Activated CD8-positive, alpha-beta T cell treated with anti-CD3 and anti-CD28 coated beads, Interleukin-2, amount 10 ng/mL, durations not matched to agents 7 days and 5 days (primary cell): ENCODE results near the gene PSMC4. TPM values are rescaled to one million over a fixed set of nuclear protein-coding genes. Genes with fewer than 3 reads are reported as not detected.
"Not testable (repeated sequence)": the region's sequence is repeated elsewhere in the genome, so short reads cannot be mapped to it uniquely, and the experiment has no call there.

ENCODE experiments used
- ATAC-seq: fragments of 150-1000 bp; cut with Tn5 transposase; one replicate; pipeline ENCODE4 v1.10.0; 2021; ENCODE audit warnings: moderate library complexity
- CTCF ChIA-PET: fragments of 350-600 bp; sonication (Branson Sonifier 250); formaldehyde crosslinking; loops from one replicate; lab custom pipeline; 2021; ENCODE audit warnings: antibody characterized with exemption; lab: Charles Lee
- POLR2A ChIA-PET: fragments of 350-600 bp; sonication (Branson Sonifier 250); formaldehyde crosslinking; loops from one replicate; lab custom pipeline; 2021; ENCODE audit warnings: antibody characterized with exemption; lab: Charles Lee
- DNase-seq: peaks from one replicate; pipeline ENCODE4 v3.0.0-alpha.2; 2020
- H3K27ac Mint-ChIP-seq: one replicate; pipeline ENCODE4 v1.8.0; 2021; ENCODE audit warnings: mild to moderate bottlenecking, mixed read lengths
- H3K27me3 Mint-ChIP-seq: one replicate; pipeline ENCODE4 v1.8.0; 2021; ENCODE audit warnings: low read depth, mixed read lengths
- H3K36me3 Mint-ChIP-seq: one replicate; pipeline ENCODE4 v1.8.0; 2021; ENCODE audit warnings: low read depth, mixed read lengths
- H3K4me1 Mint-ChIP-seq: one replicate; pipeline ENCODE4 v1.8.0; 2021; ENCODE audit warnings: low read depth, mixed read lengths
- H3K4me3 Mint-ChIP-seq: one replicate; pipeline ENCODE4 v1.8.0; 2021; ENCODE audit warnings: mild to moderate bottlenecking, mixed read lengths
- H3K9me3 Mint-ChIP-seq: one replicate; pipeline ENCODE4 v1.8.0; 2022; ENCODE audit warnings: mixed read lengths; ENCODE audit not compliant: insufficient read depth
- total RNA-seq, 2 experiments: library from RNA; stranded (reverse); gene quantifications; one replicate each; pipeline ENCODE4 v1.2.3, GENCODE V29; 2021

The PSMC4 gene
- total RNA-seq, 2 experiments from 2014 or later, result 120 to 121 TPM

GRCh38 chr19:39943586-39943985 lies 27.4 kb upstream of the PSMC4 start:
- H3K27me3 Mint-ChIP-seq, result no peaks in the 10 kb centered on the region
- H3K4me3 Mint-ChIP-seq, result no peak overlapping the region
- peaks cover 36% of the 10 kb centered on the region for H3K36me3 Mint-ChIP-seq
- H3K9me3 Mint-ChIP-seq, result peaks cover 22% of the 10 kb centered on the region
- ATAC-seq (no peak), DNase-seq (no peak)
- H3K4me1 Mint-ChIP-seq, result peaks cover 62% of the 10 kb centered on the region
- POLR2A ChIA-PET, result interaction anchor here (2.3 kb wide), 1 partner anchor 27 kb away, joined by 16 read pairs; the partner anchor contains the start of gene PSMC4
- peak overlapping the region; percentile 70 for H3K27ac Mint-ChIP-seq
- CTCF ChIA-PET, result interaction anchor here (1.5 to 9.2 kb wide), 2 partner anchors 12 to 26 kb away, joined by 3 to 133 read pairs; partner anchors contain the start of gene PSMC4

- Mint-ChIP-seq H3K36me3 (peaks cover 22% of the 10 kb centered on the region), H3K27ac (no peak overlapping the region), H3K4me1 (peaks cover 51% of the 10 kb centered on the region), H3K4me3 (no peak overlapping the region), H3K9me3 (peaks cover 17% of the 10 kb centered on the region), H3K27me3 (no peaks in the 10 kb centered on the region)
- DNase-seq (no peak), ATAC-seq (no peak)
- ChIA-PET CTCF (interaction anchor here (0.7 to 9.2 kb wide), 2 partner anchors 23 to 893 kb away, joined by 3 to 133 read pairs; partner anchors contain the start of gene PSMC4), POLR2A (interaction anchor here (0.7 kb wide), 1 partner anchor 542 kb away, joined by 3 read pairs; no protein-coding TSS in a partner anchor)
These were observed 24.4 kb upstream of the PSMC4 start for GRCh38 chr19:39946532-39946931.

GRCh38 chr19:39949026-39949747 lies 21.8 kb upstream of the PSMC4 start:
- ATAC-seq (no peak), DNase-seq (peak; percentile 10)
- Mint-ChIP-seq H3K36me3 (peaks cover 21% of the 10 kb centered on the region), H3K4me1 (peaks cover 55% of the 10 kb centered on the region), H3K4me3 (no peak overlapping the region), H3K27ac (no peak overlapping the region), H3K9me3 (peaks cover 21% of the 10 kb centered on the region), H3K27me3 (no peaks in the 10 kb centered on the region)
- ChIA-PET POLR2A (no interaction called here), CTCF (no interaction called here)

GRCh38 chr19:39951065-39951650 lies 19.8 kb upstream of the PSMC4 start:
- CTCF ChIA-PET, result interaction anchor here (1.4 to 1.9 kb wide), 2 partner anchors 11 to 19 kb away, joined by 4 to 12 read pairs; partner anchors contain the start of gene PSMC4
- ATAC-seq (no peak), DNase-seq (peak; percentile 12)
- POLR2A ChIA-PET, result interaction anchor here (0.8 to 2.0 kb wide), 5 partner anchors 9 to 139 kb away, joined by 3 to 12 read pairs (median 4); partner anchors contain the start of genes PSMC4 and ZNF780A
- Mint-ChIP-seq H3K27ac (peak overlapping the region; percentile 95), H3K27me3 (no peaks in the 10 kb centered on the region), H3K4me3 (no peak overlapping the region), H3K9me3 (peaks cover 21% of the 10 kb centered on the region), H3K4me1 (peaks cover 58% of the 10 kb centered on the region), H3K36me3 (peaks cover 19% of the 10 kb centered on the region)

- H3K4me3 Mint-ChIP-seq, result no peak overlapping the region
- H3K27me3 Mint-ChIP-seq, result no peaks in the 10 kb centered on the region
- peak overlapping the region; percentile 95 for H3K27ac Mint-ChIP-seq
- H3K4me1 Mint-ChIP-seq, result peaks cover 56% of the 10 kb centered on the region
- POLR2A ChIA-PET, result interaction anchor here (0.8 to 2.0 kb wide), 5 partner anchors 10 to 139 kb away, joined by 3 to 12 read pairs (median 4); partner anchors contain the start of genes PSMC4 and ZNF780A
- peaks cover 19% of the 10 kb centered on the region for H3K36me3 Mint-ChIP-seq
- CTCF ChIA-PET, result interaction anchor here (1.4 kb wide), 1 partner anchor 19 kb away, joined by 12 read pairs; the partner anchor contains the start of gene PSMC4
- ATAC-seq (no peak), DNase-seq (no peak)
- H3K9me3 Mint-ChIP-seq, result peaks cover 21% of the 10 kb centered on the region
These were observed 19.3 kb upstream of the PSMC4 start for GRCh38 chr19:39951686-39952085.

- Mint-ChIP-seq H3K27me3 (no peaks in the 10 kb centered on the region), H3K27ac (peak overlapping the region; percentile 95), H3K4me1 (peaks cover 63% of the 10 kb centered on the region), H3K9me3 (peaks cover 15% of the 10 kb centered on the region), H3K36me3 (peaks cover 16% of the 10 kb centered on the region), H3K4me3 (peak overlapping the region; percentile 53)
- ChIA-PET CTCF (interaction anchor here (0.7 to 7.0 kb wide), 6 partner anchors 9 to 43 kb away, joined by 3 to 77 read pairs (median 6); partner anchors contain the start of genes PSMC4 and ZNF546), POLR2A (interaction anchor here (1.1 to 1.9 kb wide), 5 partner anchors 12 to 43 kb away, joined by 3 to 21 read pairs (median 7); partner anchors contain the start of genes PSMC4 and ZNF546)
- DNase-seq, result no peak
- ATAC-seq, result peak; percentile 35
These were observed 17.1 kb upstream of the PSMC4 start for GRCh38 chr19:39953915-39954314.

- H3K4me3 Mint-ChIP-seq, H3K27me3 Mint-ChIP-seq, H3K9me3 Mint-ChIP-seq, POLR2A ChIA-PET, H3K27ac Mint-ChIP-seq, DNase-seq, H3K36me3 Mint-ChIP-seq, ATAC-seq: not testable (repeated sequence)
- H3K4me1 Mint-ChIP-seq, result peaks cover 52% of the 10 kb centered on the region
- CTCF ChIA-PET, result interaction anchor here (7.0 kb wide), 1 partner anchor 12 kb away, joined by 77 read pairs; the partner anchor contains the start of gene PSMC4
These were observed 13.1 kb upstream of the PSMC4 start for GRCh38 chr19:39957886-39958285.

- peak; percentile 63 for ATAC-seq
- DNase-seq, result peak; percentile 39
- H3K36me3 Mint-ChIP-seq, H3K9me3 Mint-ChIP-seq, H3K27me3 Mint-ChIP-seq: not testable (repeated sequence)
- ChIA-PET CTCF (interaction anchor here (1.1 to 7.0 kb wide), 2 partner anchors 11 to 17 kb away, joined by 3 to 77 read pairs; partner anchors contain the start of gene PSMC4), POLR2A (interaction anchor here (0.7 to 1.0 kb wide), 2 partner anchors 11 to 19 kb away, joined by 3 read pairs; no protein-coding TSS in a partner anchor)
- H3K4me1 Mint-ChIP-seq, result peaks cover 42% of the 10 kb centered on the region
- peak overlapping the region; percentile 39 for H3K4me3 Mint-ChIP-seq
- H3K27ac Mint-ChIP-seq, result peak overlapping the region; percentile 63
These were observed 12.0 kb upstream of the PSMC4 start for GRCh38 chr19:39958942-39959341.

- ChIA-PET CTCF (interaction anchor here (1.1 to 7.0 kb wide), 2 partner anchors 10 to 17 kb away, joined by 3 to 77 read pairs; partner anchors contain the start of gene PSMC4), POLR2A (interaction anchor here (1.0 kb wide), 1 partner anchor 20 kb away, joined by 3 read pairs; no protein-coding TSS in a partner anchor)
- H3K9me3 Mint-ChIP-seq, H3K27me3 Mint-ChIP-seq, DNase-seq, H3K36me3 Mint-ChIP-seq, ATAC-seq: not testable (repeated sequence)
- H3K4me3 Mint-ChIP-seq, result peak overlapping the region; percentile 39
- peak overlapping the region; percentile 63 for H3K27ac Mint-ChIP-seq
- peaks cover 40% of the 10 kb centered on the region for H3K4me1 Mint-ChIP-seq
These were observed 11.6 kb upstream of the PSMC4 start for GRCh38 chr19:39959407-39959806.

- H3K9me3 Mint-ChIP-seq, result no peaks in the 10 kb centered on the region
- POLR2A ChIA-PET, result no interaction called here
- no peak overlapping the region for H3K27ac Mint-ChIP-seq
- no peaks in the 10 kb centered on the region for H3K27me3 Mint-ChIP-seq
- CTCF ChIA-PET, result no interaction called here
- peaks cover 30% of the 10 kb centered on the region for H3K4me1 Mint-ChIP-seq
- no peak overlapping the region for H3K4me3 Mint-ChIP-seq
- DNase-seq (no peak), ATAC-seq (no peak)
- peaks cover 7% of the 10 kb centered on the region for H3K36me3 Mint-ChIP-seq
These were observed 7.1 kb upstream of the PSMC4 start for GRCh38 chr19:39963898-39964297.

GRCh38 chr19:39966617-39967016 lies 4.3 kb upstream of the PSMC4 start:
- CTCF ChIA-PET, result no interaction called here

More at GRCh38 chr19:39966617-39967016, 4.3 kb upstream of the PSMC4 start:
- Mint-ChIP-seq H3K4me3 (no peak overlapping the region), H3K9me3 (no peaks in the 10 kb centered on the region), H3K27ac (no peak overlapping the region), H3K27me3 (no peaks in the 10 kb centered on the region), H3K36me3 (peaks cover 15% of the 10 kb centered on the region), H3K4me1 (peaks cover 30% of the 10 kb centered on the region)
- POLR2A ChIA-PET, result no interaction called here
- DNase-seq, result no peak
- ATAC-seq, result no peak
